Breast epithelium (tissue), 4 donors: Measurements from ENCODE around the gene SLC10A1. TPM values are rescaled to one million over a fixed set of nuclear protein-coding genes. Genes with fewer than 3 reads are reported as not detected.
A peak's percentile ranks its signal among the peaks of the same experiment; 100 is the strongest.

Experiments used
- DNase-seq, 2 donors: peaks; one replicate each; pipeline ENCODE4 v3.0.0-alpha.2; 2019; ENCODE audit warnings: low spot score in 2 of 2
- H3K27ac ChIP-seq, 2 donors: fragments of 200-600 bp; sonication (generic) in 1 of 2; one replicate each; pipeline ENCODE4 v1.5.1; 2016 to 2019; ENCODE audit warnings: mild to moderate bottlenecking in 1 of 2
- H3K27me3 ChIP-seq, 2 donors: fragments of 200-600 bp; sonication (generic) in 1 of 2; one replicate each; pipeline versions ENCODE4 v1.5.1 to v1.6.0; 2017 to 2019; ENCODE audit warnings: control low read depth in 1 of 2, mild to moderate bottlenecking in 1 of 2
- H3K36me3 ChIP-seq: fragments of 200-600 bp; one replicate; pipeline ENCODE4 v1.5.1; 2019
- H3K4me1 ChIP-seq, 2 donors: fragments of 200-600 bp; sonication (generic); one replicate each; pipeline ENCODE4 v1.5.1; 2016 to 2019; ENCODE audit warnings: control low read depth in 1 of 2
- H3K4me3 ChIP-seq, 3 donors: fragments of 200-600 bp; sonication (generic); 1 replicate in 2 of 3; 2 replicates in 1 of 3; pipeline ENCODE4 v1.5.1; 2016 to 2019; ENCODE audit warnings: mild to moderate bottlenecking in 3 of 3, moderate library complexity in 2 of 3
- H3K9me3 ChIP-seq, 2 donors: fragments of 200-600 bp; sonication (generic) in 1 of 2; one replicate each; pipeline ENCODE4 v1.5.1; 2016 to 2019; ENCODE audit warnings: control low read depth in 1 of 2
- POLR2A ChIP-seq: fragments of 450-650 bp; IDR thresholded peaks from one replicate; pipeline ENCODE4 v1.6.1; 2016; ENCODE audit warnings: antibody characterized with exemption, mild to moderate bottlenecking, moderate library complexity
- POLR2AphosphoS5 ChIP-seq, 3 donors: sonication (generic); formaldehyde crosslinking; IDR thresholded peaks; one replicate each; pipeline ENCODE4 v1.6.1; 2017; ENCODE audit warnings: antibody characterized with exemption in 3 of 3
- intact Hi-C: fragments of 100-400 bp; cut with DNase I; formaldehyde crosslinking; loops from one replicate; pipeline ENCODE4 v1.15.1; 2023; ENCODE audit warnings: low total_unique reads
- total RNA-seq, 3 donors: library from RNA; depleted of rRNA; stranded (reverse); fragments of >200 nt; gene quantifications; one replicate each; pipeline ENCODE4 v1.1.0, GENCODE V29; 2016
- TF ChIP-seq, protein P1 (sequence below), 3 donors: fragments of 450-650 bp; IDR thresholded peaks; one replicate each; pipeline ENCODE4 v1.5.1; 2016 to 2017; ENCODE audit warnings: antibody characterized with exemption in 3 of 3, mild to moderate bottlenecking in 3 of 3, moderate library complexity in 3 of 3

The SLC10A1 gene
- total RNA-seq, 3 donors from 2014 or later, result not detected

DNA sequence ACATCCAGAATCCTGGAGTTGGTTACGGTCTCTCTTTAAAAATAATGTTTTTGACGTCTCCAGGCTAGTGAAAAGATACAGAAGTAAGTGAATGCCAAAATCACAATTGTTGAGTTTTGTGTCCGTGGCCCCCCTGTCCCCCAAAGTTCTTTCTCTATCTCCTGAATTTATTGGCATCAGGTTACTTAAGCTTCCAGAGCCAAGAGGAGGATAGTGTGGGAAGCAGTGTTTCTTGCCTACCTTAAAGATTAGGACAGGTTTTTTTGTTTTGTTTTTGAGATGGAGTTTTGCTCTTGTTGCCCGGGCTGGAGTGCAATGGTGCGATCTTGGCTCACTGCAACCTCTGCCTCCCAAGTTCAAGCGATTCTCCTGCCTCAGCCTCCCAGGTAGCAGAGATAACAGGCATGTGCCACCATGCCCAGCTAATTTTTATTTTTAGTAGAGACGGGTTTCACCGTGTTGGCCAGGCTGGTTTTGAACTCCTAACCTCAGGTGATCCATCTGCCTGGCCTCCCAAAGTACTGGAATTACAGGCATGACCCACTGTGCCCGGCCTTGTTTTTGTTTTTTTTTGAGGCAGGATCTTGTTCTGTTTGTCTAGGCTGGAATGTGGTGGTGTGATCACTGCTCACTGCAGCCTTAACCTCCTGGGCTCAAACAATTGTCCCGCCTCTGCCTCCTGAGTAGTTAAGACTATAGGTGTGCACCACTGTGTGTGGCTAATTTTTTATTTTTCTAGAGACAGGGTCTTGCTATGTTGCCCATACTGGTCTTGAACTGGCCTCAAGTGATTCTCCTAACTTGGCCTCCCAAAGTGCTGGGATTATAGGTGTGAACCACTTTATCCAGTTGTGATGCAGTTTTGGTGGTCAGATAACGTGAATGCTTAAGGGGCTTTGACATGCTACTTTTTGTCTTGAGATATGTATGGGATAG is 24.7 kb downstream of the SLC10A1 start:
- TF ChIP-seq, protein P1, sequence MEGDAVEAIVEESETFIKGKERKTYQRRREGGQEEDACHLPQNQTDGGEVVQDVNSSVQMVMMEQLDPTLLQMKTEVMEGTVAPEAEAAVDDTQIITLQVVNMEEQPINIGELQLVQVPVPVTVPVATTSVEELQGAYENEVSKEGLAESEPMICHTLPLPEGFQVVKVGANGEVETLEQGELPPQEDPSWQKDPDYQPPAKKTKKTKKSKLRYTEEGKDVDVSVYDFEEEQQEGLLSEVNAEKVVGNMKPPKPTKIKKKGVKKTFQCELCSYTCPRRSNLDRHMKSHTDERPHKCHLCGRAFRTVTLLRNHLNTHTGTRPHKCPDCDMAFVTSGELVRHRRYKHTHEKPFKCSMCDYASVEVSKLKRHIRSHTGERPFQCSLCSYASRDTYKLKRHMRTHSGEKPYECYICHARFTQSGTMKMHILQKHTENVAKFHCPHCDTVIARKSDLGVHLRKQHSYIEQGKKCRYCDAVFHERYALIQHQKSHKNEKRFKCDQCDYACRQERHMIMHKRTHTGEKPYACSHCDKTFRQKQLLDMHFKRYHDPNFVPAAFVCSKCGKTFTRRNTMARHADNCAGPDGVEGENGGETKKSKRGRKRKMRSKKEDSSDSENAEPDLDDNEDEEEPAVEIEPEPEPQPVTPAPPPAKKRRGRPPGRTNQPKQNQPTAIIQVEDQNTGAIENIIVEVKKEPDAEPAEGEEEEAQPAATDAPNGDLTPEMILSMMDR (IDR thresholded peaks at IDR 0.05), result no peak
- TF ChIP-seq POLR2AphosphoS5 (IDR thresholded peaks at IDR 0.05) (no peak), POLR2A (no peak)
- H3K9me3 ChIP-seq, result no peaks in the 10 kb centered on the region
- no peak overlapping the region for H3K4me3 ChIP-seq
- H3K4me1 ChIP-seq, result peaks cover 5 to 15% of the 10 kb centered on the region in 2 donors
- DNase-seq, result no peak
- H3K27me3 ChIP-seq, result no peaks in the 10 kb centered on the region
- intact Hi-C loops, result no loop called here
- H3K27ac ChIP-seq, result no peak overlapping the region
- H3K36me3 ChIP-seq, result peaks cover 7% of the 10 kb centered on the region

DNA sequence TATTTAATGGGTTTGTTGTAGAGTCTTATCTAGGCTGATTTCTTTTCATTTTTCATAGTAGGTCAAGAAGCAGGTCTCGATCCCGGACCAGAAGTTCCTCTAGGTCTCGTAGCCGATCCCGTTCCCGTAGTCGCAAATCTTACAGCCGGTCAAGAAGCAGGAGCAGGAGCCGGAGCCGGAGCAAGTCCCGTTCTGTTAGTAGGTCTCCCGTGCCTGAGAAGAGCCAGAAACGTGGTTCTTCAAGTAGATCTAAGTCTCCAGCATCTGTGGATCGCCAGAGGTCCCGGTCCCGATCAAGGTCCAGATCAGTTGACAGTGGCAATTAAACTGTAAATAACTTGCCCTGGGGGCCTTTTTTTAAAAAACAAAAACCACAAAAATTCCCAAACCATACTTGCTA is 25.9 kb downstream of the SLC10A1 start:
- Histone ChIP-seq H3K4me1 (peaks cover 5 to 15% of the 10 kb centered on the region in 2 donors), H3K36me3 (peaks cover 7% of the 10 kb centered on the region), H3K27ac (no peak overlapping the region), H3K4me3 (no peak overlapping the region), H3K27me3 (no peaks in the 10 kb centered on the region), H3K9me3 (no peaks in the 10 kb centered on the region)
- TF ChIP-seq POLR2A (no peak), POLR2AphosphoS5 (IDR thresholded peaks at IDR 0.05) (peak in 1 of 3 donors; percentile 18)
- TF ChIP-seq, protein P1 (IDR thresholded peaks at IDR 0.05), result no peak
- no peak for DNase-seq
- intact Hi-C loops, result no loop called here

DNA sequence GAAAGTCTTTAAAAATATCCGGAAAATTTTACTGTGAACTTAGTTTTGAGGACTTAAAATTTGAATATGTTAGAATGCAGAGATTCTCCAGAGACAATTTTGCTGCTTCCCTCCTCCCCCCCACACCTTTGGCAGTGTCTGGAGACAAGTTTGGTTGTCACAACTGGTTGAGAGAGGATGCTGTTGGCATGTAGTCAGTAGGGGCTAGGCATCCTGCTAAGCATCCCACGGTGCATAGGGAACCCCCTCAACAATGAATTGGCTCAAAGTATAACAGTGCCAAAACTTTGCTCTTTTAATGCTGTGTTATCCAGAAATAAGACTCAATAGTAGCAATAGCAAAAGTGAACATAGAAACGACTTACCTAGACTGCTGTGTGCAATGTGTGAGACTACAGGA is 26.5 kb downstream of the SLC10A1 start:
- H3K4me3 ChIP-seq, result no peak overlapping the region
- H3K27ac ChIP-seq, result no peak overlapping the region
- no peaks in the 10 kb centered on the region for H3K9me3 ChIP-seq
- TF ChIP-seq, protein P1 (IDR thresholded peaks at IDR 0.05), result no peak
- TF ChIP-seq POLR2A, result no peak
- no peak for TF ChIP-seq POLR2AphosphoS5 (IDR thresholded peaks at IDR 0.05)
- DNase-seq, result no peak
- peaks cover 5 to 15% of the 10 kb centered on the region in 2 donors for H3K4me1 ChIP-seq
- H3K36me3 ChIP-seq, result peaks cover 7% of the 10 kb centered on the region
- intact Hi-C loops, result no loop called here
- no peaks in the 10 kb centered on the region for H3K27me3 ChIP-seq

DNA sequence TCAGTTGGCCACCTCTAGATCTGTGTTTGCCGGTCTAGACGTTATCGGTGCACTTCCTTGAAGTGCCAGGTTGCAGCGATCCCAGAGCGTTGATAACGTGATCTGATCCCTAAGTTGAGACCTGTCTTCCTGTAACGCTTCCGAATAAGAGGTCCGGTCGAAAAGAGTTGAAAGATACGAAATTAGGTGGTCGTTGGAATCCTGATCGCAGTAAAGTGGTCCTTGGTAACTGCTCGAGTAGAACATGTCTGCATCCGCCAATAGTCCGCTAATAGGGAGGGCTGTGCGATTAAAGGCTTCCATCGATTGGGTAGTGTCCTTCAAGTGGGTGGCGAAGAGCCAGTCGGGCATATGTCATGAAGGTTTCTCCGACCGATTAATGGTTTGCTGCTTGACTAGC is 27.4 kb downstream of the SLC10A1 start:
- Histone ChIP-seq H3K4me1 (peaks cover 5 to 15% of the 10 kb centered on the region in 2 donors), H3K27ac (peak overlapping the region in 1 of 2 donors; percentile 27), H3K36me3 (peaks cover 7% of the 10 kb centered on the region), H3K4me3 (peak overlapping the region in 2 of 3 donors; percentile 12 to 92), H3K27me3 (no peaks in the 10 kb centered on the region), H3K9me3 (no peaks in the 10 kb centered on the region)
- DNase-seq, result no peak
- no peak for TF ChIP-seq POLR2A
- TF ChIP-seq POLR2AphosphoS5 (IDR thresholded peaks at IDR 0.05), result peak in 1 of 3 donors; percentile 42
- TF ChIP-seq, protein P1 (IDR thresholded peaks at IDR 0.05), result no peak
- intact Hi-C loops, result no loop called here

DNA sequence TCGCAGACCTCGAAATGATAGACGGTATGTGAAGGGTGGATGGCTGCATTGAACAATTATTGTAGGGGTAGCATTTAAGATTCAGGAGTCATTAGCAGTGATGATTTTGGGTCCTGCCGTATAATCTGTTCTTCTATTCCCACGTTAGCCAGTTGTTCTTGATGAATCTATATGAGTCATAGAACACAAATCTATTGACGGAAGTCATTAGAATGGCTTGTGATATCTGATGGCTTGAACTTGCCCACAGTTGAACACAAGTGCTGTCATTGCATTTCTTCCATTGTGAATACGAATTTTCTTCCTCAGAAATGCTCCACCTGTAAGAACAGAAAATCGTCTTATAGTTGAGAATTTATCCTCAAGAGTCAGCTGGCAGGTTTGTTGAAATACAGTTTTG is 28.2 kb downstream of the SLC10A1 start:
- DNase-seq, result no peak
- H3K36me3 ChIP-seq, result peaks cover 7% of the 10 kb centered on the region
- H3K4me1 ChIP-seq, result peaks cover 5 to 15% of the 10 kb centered on the region in 2 donors
- peak overlapping the region; percentile 99 to 100 for H3K27ac ChIP-seq
- H3K4me3 ChIP-seq, result peak overlapping the region; percentile 92 to 98 (median 97)
- TF ChIP-seq POLR2AphosphoS5 (IDR thresholded peaks at IDR 0.05), result no peak
- TF ChIP-seq POLR2A, result no peak
- TF ChIP-seq, protein P1 (IDR thresholded peaks at IDR 0.05), result no peak
- no peaks in the 10 kb centered on the region for H3K9me3 ChIP-seq
- intact Hi-C loops, result no loop called here
- H3K27me3 ChIP-seq, result no peaks in the 10 kb centered on the region
